Keratinocyte (primary cell): ENCODE data around the gene CACNB4. TPM values are rescaled to one million over a fixed set of nuclear protein-coding genes. Genes with fewer than 3 reads are reported as not detected.
"Not testable (repeated sequence)": the region's sequence is repeated elsewhere in the genome, so short reads cannot be mapped to it uniquely, and the experiment has no call there.

ENCODE experiments used
- DNase-seq: peaks from one replicate; pipeline ENCODE4 v3.0.0-alpha.2; 2011; ENCODE audit warnings: low read depth, missing footprints, low spot score
- FAIRE-seq: peaks from 2 replicates; lab custom pipeline; 2011; peaks lifted over from hg19 to GRCh38; lab: Jason Lieb, UNC
- H2AFZ ChIP-seq: 2 replicates; pipeline ENCODE4 v1.6.0; 2012; ENCODE audit warnings: low read length, control low read depth, inconsistent platforms; ENCODE audit not compliant: control insufficient read depth
- H3K27ac ChIP-seq: 2 replicates; pipeline ENCODE4 v1.5.1; 2011; ENCODE audit warnings: low read length; ENCODE audit not compliant: control insufficient read depth, insufficient read depth
- H3K27me3 ChIP-seq: 3 replicates; pipeline ENCODE4 v1.6.0; 2011; ENCODE audit warnings: low read length; ENCODE audit not compliant: control insufficient read depth, insufficient read depth; ENCODE audit errors: extremely low read depth
- H3K36me3 ChIP-seq, 2 experiments: 2 replicates in 1 of 2; 3 replicates in 1 of 2; pipeline ENCODE4 v1.5.1; 2011; ENCODE audit warnings: low read length in 2 of 2, mild to moderate bottlenecking in 1 of 2; ENCODE audit not compliant: control insufficient read depth in 2 of 2, insufficient read depth in 2 of 2; ENCODE audit errors: extremely low read depth in 1 of 2
- H3K4me1 ChIP-seq: 3 replicates; pipeline ENCODE4 v1.5.1; 2011; ENCODE audit warnings: low read length; ENCODE audit not compliant: control insufficient read depth, insufficient read depth; ENCODE audit errors: extremely low read depth
- H3K4me2 ChIP-seq: 3 replicates; pipeline ENCODE4 v1.6.0; 2011; ENCODE audit warnings: low read depth, low read length; ENCODE audit not compliant: control insufficient read depth, insufficient read depth; ENCODE audit errors: extremely low read depth
- H3K4me3 ChIP-seq, 3 experiments: fragments of 200-600 bp in 1 of 3; sonication (generic) in 1 of 3; 2 replicates in 2 of 3; 3 replicates in 1 of 3; pipeline ENCODE4 v1.5.1; 2011 to 2016; ENCODE audit warnings: low read length in 3 of 3, mild to moderate bottlenecking in 3 of 3, control low read depth in 2 of 3, inconsistent platforms in 1 of 3, low read depth in 1 of 3, mixed read lengths in 1 of 3, mixed run types in 1 of 3, moderate library complexity in 1 of 3; ENCODE audit not compliant: control insufficient read depth in 2 of 3, insufficient read depth in 2 of 3; ENCODE audit errors: extremely low read depth in 1 of 3
- H3K79me2 ChIP-seq: 2 replicates; pipeline ENCODE4 v1.6.0; 2012; ENCODE audit warnings: low read length; ENCODE audit not compliant: control insufficient read depth, insufficient read depth
- H3K9ac ChIP-seq: 3 replicates; pipeline ENCODE4 v1.6.0; 2011; ENCODE audit warnings: low read length; ENCODE audit not compliant: control insufficient read depth, insufficient read depth; ENCODE audit errors: extremely low read depth
- H3K9me1 ChIP-seq: 3 replicates; pipeline ENCODE4 v1.6.0; 2011; ENCODE audit warnings: low read length; ENCODE audit not compliant: control insufficient read depth, insufficient read depth; ENCODE audit errors: extremely low read depth
- H3K9me3 ChIP-seq: 2 replicates; pipeline ENCODE4 v1.5.1; 2012; ENCODE audit warnings: low read depth, low read length; ENCODE audit not compliant: control insufficient read depth
- H4K20me1 ChIP-seq: 3 replicates; pipeline ENCODE4 v1.6.0; 2011; ENCODE audit warnings: low read length; ENCODE audit not compliant: control insufficient read depth, insufficient read depth; ENCODE audit errors: extremely low read depth
- EZH2 ChIP-seq: IDR thresholded peaks from one replicate; pipeline ENCODE4 v1.6.1; 2012; ENCODE audit warnings: inconsistent platforms, mild to moderate bottlenecking, low read length, moderate library complexity
- dilution Hi-C: fragments of 300-500 bp; cut with MboI; formaldehyde crosslinking; loops from one replicate; pipeline ENCODE4 v1.7.0; 2020; ENCODE audit warnings: low sequenced_read_pairs; ENCODE audit not compliant: extremely low pct_ligation_motif_present
- polyA plus RNA-seq, 5 experiments: library from polyadenylated mRNA; depleted of rRNA in 3 of 5; stranded (reverse) in 3 of 5; stranded (forward) in 1 of 5; unstranded in 1 of 5; fragments of >200 nt; gene quantifications; 1 replicate in 1 of 5; 2 replicates in 3 of 5; 3 replicates in 1 of 5; pipeline versions ENCODE4 v1.2.1 to v1.2.3, GENCODE V29; 2011 to 2012; ENCODE audit warnings: missing spikeins in 2 of 5, low read depth in 1 of 5, low replicate concordance in 1 of 5
- TF ChIP-seq, protein P1 (sequence below), 3 experiments: IDR thresholded peaks in 1 of 3; conservative IDR thresholded peaks in 1 of 3; optimal IDR thresholded peaks in 1 of 3; 2 replicates in 2 of 3; 3 replicates in 1 of 3; pipeline versions ENCODE3 to v1.5.1; 2011; ENCODE audit warnings: low read length in 3 of 3, mild to moderate bottlenecking in 3 of 3, moderate library complexity in 2 of 3, control low read depth in 1 of 3, inconsistent platforms in 1 of 3; ENCODE audit not compliant: insufficient read depth in 2 of 3; ENCODE audit errors: extremely low read depth in 1 of 3

CACNB4 gene
- polyA plus RNA-seq, 1 donor (not counting 4 experiments of a cell fraction or from before 2014, with no cell fraction given) = 0.30 TPM

DNA sequence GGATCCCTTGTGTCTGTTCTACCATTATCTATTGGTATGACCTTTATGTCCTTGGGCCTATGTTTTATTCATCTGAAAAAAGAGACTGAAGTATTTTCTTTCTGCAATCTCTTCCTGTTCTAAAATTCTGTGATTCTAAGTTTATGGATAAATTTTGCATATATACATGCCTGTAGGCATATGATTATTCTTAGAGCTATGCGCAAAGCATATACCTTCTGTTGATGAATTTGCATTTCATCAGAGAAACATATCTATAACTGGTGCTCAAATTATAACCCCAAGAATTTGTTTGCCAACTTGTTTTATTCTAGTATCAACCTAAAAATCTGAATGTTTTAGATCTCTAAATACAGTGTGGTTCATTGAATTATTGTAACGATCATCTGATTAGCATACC is 6.7 kb downstream of the CACNB4 start:
- H3K4me1 ChIP-seq = no peaks in the 10 kb centered on the region
- dilution Hi-C loops = no loop called here
- no peaks in the 10 kb centered on the region for H4K20me1 ChIP-seq
- H3K36me3 ChIP-seq = no peaks in the 10 kb centered on the region
- no peaks in the 10 kb centered on the region for H3K9me3 ChIP-seq
- no peaks in the 10 kb centered on the region for H3K9me1 ChIP-seq
- H3K9ac ChIP-seq = no peak overlapping the region
- no peak overlapping the region for H2AFZ ChIP-seq
- no peak overlapping the region for H3K4me2 ChIP-seq
- TF ChIP-seq EZH2 = no peak
- TF ChIP-seq, protein P1, sequence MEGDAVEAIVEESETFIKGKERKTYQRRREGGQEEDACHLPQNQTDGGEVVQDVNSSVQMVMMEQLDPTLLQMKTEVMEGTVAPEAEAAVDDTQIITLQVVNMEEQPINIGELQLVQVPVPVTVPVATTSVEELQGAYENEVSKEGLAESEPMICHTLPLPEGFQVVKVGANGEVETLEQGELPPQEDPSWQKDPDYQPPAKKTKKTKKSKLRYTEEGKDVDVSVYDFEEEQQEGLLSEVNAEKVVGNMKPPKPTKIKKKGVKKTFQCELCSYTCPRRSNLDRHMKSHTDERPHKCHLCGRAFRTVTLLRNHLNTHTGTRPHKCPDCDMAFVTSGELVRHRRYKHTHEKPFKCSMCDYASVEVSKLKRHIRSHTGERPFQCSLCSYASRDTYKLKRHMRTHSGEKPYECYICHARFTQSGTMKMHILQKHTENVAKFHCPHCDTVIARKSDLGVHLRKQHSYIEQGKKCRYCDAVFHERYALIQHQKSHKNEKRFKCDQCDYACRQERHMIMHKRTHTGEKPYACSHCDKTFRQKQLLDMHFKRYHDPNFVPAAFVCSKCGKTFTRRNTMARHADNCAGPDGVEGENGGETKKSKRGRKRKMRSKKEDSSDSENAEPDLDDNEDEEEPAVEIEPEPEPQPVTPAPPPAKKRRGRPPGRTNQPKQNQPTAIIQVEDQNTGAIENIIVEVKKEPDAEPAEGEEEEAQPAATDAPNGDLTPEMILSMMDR (optimal IDR thresholded peaks at IDR 0.05 in 1 of 3, IDR thresholded peaks at IDR 0.05 in 1 of 3, conservative IDR thresholded peaks at IDR 0.05 in 1 of 3; ENCODE audit: extremely low read depth in 1 of 3, insufficient read depth in 2 of 3, low read length in 3 of 3) = no peak
- H3K27me3 ChIP-seq = peaks cover 11% of the 10 kb centered on the region
- H3K79me2 ChIP-seq = no peaks in the 10 kb centered on the region
- DNase-seq (no peak), FAIRE-seq (no peak)
- no peak overlapping the region for H3K27ac ChIP-seq
- no peak overlapping the region for H3K4me3 ChIP-seq

DNA sequence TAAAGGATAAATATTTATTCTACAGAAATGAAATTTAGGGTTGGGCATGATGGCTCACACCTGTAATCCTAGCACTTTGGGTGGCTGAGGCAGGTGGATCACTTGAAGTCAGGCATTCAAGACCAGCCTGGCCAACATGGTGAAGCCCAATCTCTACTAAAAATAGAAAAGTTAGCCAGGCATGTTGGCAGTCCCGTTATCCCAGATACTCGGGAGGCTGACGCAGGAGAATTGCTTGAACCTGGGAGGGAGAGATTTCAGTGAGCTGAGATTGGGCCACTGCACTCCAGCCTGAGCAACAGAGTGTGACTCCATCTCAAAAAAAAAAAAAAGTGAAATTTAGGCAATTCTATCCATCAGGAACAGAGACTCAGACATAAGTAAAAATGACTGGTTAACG is 8.1 kb downstream of the CACNB4 start:
- H3K9me1 ChIP-seq, H3K4me2 ChIP-seq, H3K4me1 ChIP-seq, H3K79me2 ChIP-seq, DNase-seq, FAIRE-seq, H3K9me3 ChIP-seq, H3K9ac ChIP-seq, H3K4me3 ChIP-seq, H3K27ac ChIP-seq, H3K36me3 ChIP-seq, H4K20me1 ChIP-seq, dilution Hi-C loops, H3K27me3 ChIP-seq, H2AFZ ChIP-seq: not testable (repeated sequence)

DNA sequence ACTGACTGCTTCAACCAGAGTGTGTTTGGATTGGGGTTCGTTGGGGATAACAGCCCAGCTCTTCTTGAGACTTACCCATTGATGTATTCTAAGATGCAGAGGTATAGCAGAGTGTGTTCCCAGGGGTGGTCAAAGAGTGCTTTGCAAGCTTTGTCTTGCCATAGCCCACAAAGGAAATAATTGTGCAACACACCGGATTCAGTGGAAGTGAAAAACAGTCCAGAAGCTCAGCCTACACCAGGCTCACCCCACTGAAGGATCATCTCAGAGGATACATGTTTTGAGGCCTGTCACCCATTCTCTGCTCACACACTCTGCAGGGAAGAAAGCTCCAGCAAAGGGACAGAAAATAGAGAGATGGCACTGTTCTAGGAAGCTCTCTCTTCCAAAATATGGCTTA is 9.6 kb downstream of the CACNB4 start:
- dilution Hi-C loops = no loop called here
- FAIRE-seq (no peak), DNase-seq (no peak)
- no peaks in the 10 kb centered on the region for H3K79me2 ChIP-seq
- no peak overlapping the region for H3K4me2 ChIP-seq
- TF ChIP-seq, protein P1 (optimal IDR thresholded peaks at IDR 0.05 in 1 of 3, IDR thresholded peaks at IDR 0.05 in 1 of 3, conservative IDR thresholded peaks at IDR 0.05 in 1 of 3; ENCODE audit: extremely low read depth in 1 of 3, insufficient read depth in 2 of 3, low read length in 3 of 3) = no peak
- no peak for TF ChIP-seq EZH2
- no peak overlapping the region for H3K9ac ChIP-seq
- H2AFZ ChIP-seq = no peak overlapping the region
- H4K20me1 ChIP-seq = no peaks in the 10 kb centered on the region
- H3K4me3 ChIP-seq = no peak overlapping the region
- no peak overlapping the region for H3K27ac ChIP-seq
- no peaks in the 10 kb centered on the region for H3K36me3 ChIP-seq
- H3K9me3 ChIP-seq = no peaks in the 10 kb centered on the region
- no peaks in the 10 kb centered on the region for H3K9me1 ChIP-seq
- no peaks in the 10 kb centered on the region for H3K27me3 ChIP-seq
- no peaks in the 10 kb centered on the region for H3K4me1 ChIP-seq
